Fibroblast of lung (primary cell): Measurements from ENCODE around the gene ZNF280A. TPM values are rescaled to one million over a fixed set of nuclear protein-coding genes. Genes with fewer than 3 reads are reported as not detected.

ENCODE experiments used
- DNase-seq, 2 donors: peaks; one replicate each; pipeline versions ENCODE4 v3.0.0 to v3.0.0-alpha.2; 2010; ENCODE audit warnings: low read depth in 2 of 2
- H2AFZ ChIP-seq: 2 replicates; pipeline ENCODE4 v1.5.1; 2012; ENCODE audit warnings: low read length, control low read depth, inconsistent platforms
- H3K27ac ChIP-seq: 2 replicates; pipeline ENCODE4 v1.5.1; 2011; ENCODE audit warnings: low read length, control low read depth; ENCODE audit not compliant: insufficient read depth
- H3K27me3 ChIP-seq: 2 replicates; pipeline ENCODE4 v1.5.1; 2011; ENCODE audit warnings: mild to moderate bottlenecking, low read length; ENCODE audit not compliant: control insufficient read depth, insufficient read depth
- H3K36me3 ChIP-seq: 2 replicates; pipeline ENCODE4 v1.5.1; 2011; ENCODE audit warnings: low read length; ENCODE audit not compliant: control insufficient read depth, insufficient read depth
- H3K4me1 ChIP-seq: 2 replicates; pipeline ENCODE4 v1.5.1; 2011; ENCODE audit warnings: low read length; ENCODE audit not compliant: control insufficient read depth, insufficient read depth; ENCODE audit errors: extremely low read depth
- H3K4me2 ChIP-seq: 2 replicates; pipeline ENCODE4 v1.5.1; 2011; ENCODE audit warnings: low read length, control low read depth; ENCODE audit not compliant: insufficient read depth; ENCODE audit errors: extremely low read depth
- H3K4me3 ChIP-seq, 4 experiments: fragments of 200-600 bp in 1 of 4; sonication (generic) in 1 of 4; replicated peaks in 1 of 4; 2 replicates each; pipeline ENCODE4 v1.5.1; 2011 to 2016; ENCODE audit warnings: low read length in 4 of 4, low read depth in 3 of 4, mild to moderate bottlenecking in 3 of 4, control low read depth in 2 of 4, inconsistent platforms in 1 of 4, mixed read lengths in 1 of 4; ENCODE audit not compliant: insufficient read depth in 1 of 4; ENCODE audit errors: control extremely low read depth in 1 of 4
- H3K79me2 ChIP-seq: 2 replicates; pipeline ENCODE4 v1.5.1; 2012; ENCODE audit warnings: mild to moderate bottlenecking, low read length, inconsistent platforms; ENCODE audit not compliant: control insufficient read depth, insufficient read depth
- H3K9ac ChIP-seq: 2 replicates; pipeline ENCODE4 v1.5.1; 2011; ENCODE audit warnings: mild to moderate bottlenecking, low read length, control low read depth; ENCODE audit not compliant: insufficient read depth
- H3K9me3 ChIP-seq: 2 replicates; pipeline ENCODE4 v1.5.1; 2012; ENCODE audit warnings: low read depth, low read length; ENCODE audit not compliant: control insufficient read depth, insufficient read depth
- H4K20me1 ChIP-seq: 2 replicates; pipeline ENCODE4 v1.5.1; 2011; ENCODE audit warnings: low read length; ENCODE audit not compliant: control insufficient read depth, insufficient read depth; ENCODE audit errors: extremely low read depth
- CTCF ChIP-seq, 2 donors: IDR thresholded peaks in 1 of 2; conservative IDR thresholded peaks in 1 of 2; 1 replicate in 1 of 2; 2 replicates in 1 of 2; pipeline ENCODE4 v1.5.1; 2011 to 2012; ENCODE audit warnings: low read length in 2 of 2, control low read depth in 1 of 2, inconsistent platforms in 1 of 2, low read depth in 1 of 2, mild to moderate bottlenecking in 1 of 2
- EZH2 ChIP-seq: IDR thresholded peaks from 2 replicates; pipeline ENCODE4 v1.5.1; 2012; ENCODE audit warnings: low read length, control low read depth, mild to moderate bottlenecking; ENCODE audit errors: missing control alignments
- polyA plus RNA-seq, 2 donors: library from polyadenylated mRNA; depleted of rRNA in 1 of 2; stranded (reverse) in 1 of 2; unstranded in 1 of 2; fragments of >200 nt; gene quantifications; 2 replicates each; pipeline ENCODE4 v1.2.1, GENCODE V29; 2011 to 2012; ENCODE audit warnings: missing spikeins in 1 of 2
- total RNA-seq: library from RNA; depleted of rRNA; stranded (reverse); fragments of >200 nt; gene quantifications from 2 replicates; pipeline ENCODE4 v1.2.1, GENCODE V29; 2014

ZNF280A gene
- total and polyA plus RNA-seq, 2 donors (not counting 1 experiment from before 2014, with no cell fraction given), result not detected

- no peak for DNase-seq
- no peaks in the 10 kb centered on the region for H4K20me1 ChIP-seq
- H3K36me3 ChIP-seq, result no peaks in the 10 kb centered on the region
- H3K9me3 ChIP-seq, result no peaks in the 10 kb centered on the region
- H3K79me2 ChIP-seq, result no peaks in the 10 kb centered on the region
- H2AFZ ChIP-seq, result no peak overlapping the region
- TF ChIP-seq EZH2, result no peak
- no peak overlapping the region for H3K27ac ChIP-seq
- no peak overlapping the region for H3K4me3 ChIP-seq
- no peaks in the 10 kb centered on the region for H3K4me1 ChIP-seq
- H3K4me2 ChIP-seq, result no peak overlapping the region
- H3K9ac ChIP-seq, result no peak overlapping the region
- H3K27me3 ChIP-seq, result no peaks in the 10 kb centered on the region
These were observed 11.9 kb upstream of the ZNF280A start for GRCh38 chr22:22531770-22532546.

GRCh38 chr22:22528780-22529179, 8.7 kb upstream of the ZNF280A start:
- Histone ChIP-seq H3K27me3 (no peaks in the 10 kb centered on the region), H3K4me3 (no peak overlapping the region), H2AFZ (no peak overlapping the region), H4K20me1 (no peaks in the 10 kb centered on the region), H3K27ac (no peak overlapping the region), H3K4me2 (no peak overlapping the region), H3K9ac (no peak overlapping the region), H3K4me1 (no peaks in the 10 kb centered on the region), H3K9me3 (no peaks in the 10 kb centered on the region), H3K36me3 (no peaks in the 10 kb centered on the region), H3K79me2 (no peaks in the 10 kb centered on the region)
- DNase-seq, result no peak
- TF ChIP-seq EZH2, result no peak
- TF ChIP-seq CTCF (conservative IDR thresholded peaks at IDR 0.05 in 1 of 2, IDR thresholded peaks at IDR 0.05 in 1 of 2; ENCODE audit: low read depth in 1 of 2, low read length in 2 of 2), result no peak

GRCh38 chr22:22527312-22527711, 7.2 kb upstream of the ZNF280A start:
- Histone ChIP-seq H3K9ac (no peak overlapping the region), H3K9me3 (no peaks in the 10 kb centered on the region), H3K36me3 (no peaks in the 10 kb centered on the region), H3K27ac (no peak overlapping the region), H3K79me2 (no peaks in the 10 kb centered on the region), H2AFZ (no peak overlapping the region), H3K4me2 (no peak overlapping the region), H3K4me1 (no peaks in the 10 kb centered on the region), H4K20me1 (no peaks in the 10 kb centered on the region), H3K27me3 (no peaks in the 10 kb centered on the region), H3K4me3 (no peak overlapping the region)
- no peak for DNase-seq
- TF ChIP-seq CTCF (conservative IDR thresholded peaks at IDR 0.05 in 1 of 2, IDR thresholded peaks at IDR 0.05 in 1 of 2; ENCODE audit: low read depth in 1 of 2, low read length in 2 of 2) (no peak), EZH2 (no peak)
